NCI-H446 (cell line): ENCODE data around the gene OR6A2.
"Not testable (repeated sequence)": the region's sequence is repeated elsewhere in the genome, so short reads cannot be mapped to it uniquely, and the experiment has no call there.

Experiments used
- DNase-seq, 2 experiments: peaks; one replicate each; lab custom pipeline; 2025; lab: John Stamatoyannopoulos, UW

Gene OR6A2

DNA sequence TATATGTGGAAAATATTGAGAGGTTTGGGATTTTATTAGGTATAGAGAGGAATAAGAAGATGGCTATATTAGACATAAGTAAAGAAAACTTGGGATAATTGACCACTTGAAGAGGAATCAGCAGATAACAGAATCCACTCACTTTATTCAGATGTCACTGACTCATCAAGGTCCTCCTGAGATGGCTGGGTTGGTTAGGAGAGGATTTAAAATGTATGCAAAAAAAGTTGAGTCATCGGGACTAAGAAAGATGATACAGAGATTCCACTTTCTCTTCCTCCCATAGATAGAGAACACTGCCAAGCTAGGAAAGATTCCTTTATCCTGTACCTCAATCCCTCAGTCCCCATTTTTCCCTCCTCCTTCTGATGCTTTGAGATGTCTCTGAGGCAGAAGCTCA, at the start of gene OR6A2:
OR6A2 (minus strand) TSS at position 288 of the 400 bp plus-strand sequence. CDS start 3,981 bp downstream, outside the sequence.
- no peak for DNase-seq

DNA sequence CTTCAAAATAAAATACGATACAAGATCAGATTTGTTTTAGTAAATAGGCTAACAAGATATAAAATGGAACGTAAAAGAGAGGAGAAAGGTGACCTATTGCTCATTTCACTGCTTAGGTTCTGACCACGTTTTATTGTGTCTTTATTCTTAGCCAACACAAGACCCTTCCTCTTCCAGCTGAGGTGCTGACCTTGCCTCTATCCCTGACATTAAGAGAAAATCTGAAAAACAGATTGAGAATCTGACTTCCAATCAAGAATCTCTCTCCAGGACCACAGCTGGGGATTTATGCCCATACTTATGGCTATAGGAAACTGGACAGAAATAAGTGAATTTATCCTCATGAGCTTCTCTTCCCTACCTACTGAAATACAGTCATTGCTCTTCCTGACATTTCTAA, 45.9 kb upstream of the OR6A2 start, which contains the start of gene OR10A5:
OR10A5 (plus strand) TSS at position 301 of the 400 bp plus-strand sequence; CDS start at position 301, 0 bp downstream.
- no peak for DNase-seq

DNA sequence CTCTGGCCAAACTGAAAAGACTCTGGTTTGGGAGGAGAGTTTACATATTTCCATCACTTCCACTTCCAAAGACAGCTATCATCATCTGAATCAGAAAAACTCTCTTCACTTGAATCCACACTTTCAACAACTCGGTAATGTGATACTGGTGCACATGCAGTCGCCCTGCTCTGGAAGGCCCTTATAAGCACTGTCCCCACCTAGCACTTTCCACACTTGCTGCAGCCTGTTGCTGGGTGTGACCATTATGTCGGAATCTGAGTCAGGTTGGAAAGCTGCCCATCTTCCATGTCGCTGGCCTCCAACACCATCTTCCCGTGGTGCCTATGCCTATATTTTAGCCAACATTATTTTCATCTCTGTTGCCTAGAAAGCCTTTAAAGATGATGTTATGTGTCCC, 44.9 kb upstream of the OR6A2 start:
- no peak for DNase-seq

DNA sequence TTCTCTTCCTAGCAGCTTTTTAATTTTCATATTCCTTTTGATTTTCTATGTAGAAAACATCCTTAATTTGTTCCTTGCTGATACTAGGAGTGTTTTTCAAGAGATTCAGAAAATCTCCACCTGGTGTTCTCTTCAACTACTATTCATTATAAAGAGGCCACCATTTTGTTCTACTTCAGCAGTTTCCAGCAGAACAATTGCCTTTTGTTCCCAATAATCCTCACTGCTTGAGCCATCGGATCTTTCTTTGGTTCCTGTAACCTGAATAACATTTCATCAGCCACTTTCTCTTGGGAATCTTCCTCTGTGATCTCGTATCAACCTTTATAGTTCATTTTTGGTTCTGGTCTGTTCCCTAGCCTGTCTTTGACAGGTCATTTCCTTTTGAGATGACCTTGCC, 44.2 kb upstream of the OR6A2 start:
- DNase-seq, result no peak

DNA sequence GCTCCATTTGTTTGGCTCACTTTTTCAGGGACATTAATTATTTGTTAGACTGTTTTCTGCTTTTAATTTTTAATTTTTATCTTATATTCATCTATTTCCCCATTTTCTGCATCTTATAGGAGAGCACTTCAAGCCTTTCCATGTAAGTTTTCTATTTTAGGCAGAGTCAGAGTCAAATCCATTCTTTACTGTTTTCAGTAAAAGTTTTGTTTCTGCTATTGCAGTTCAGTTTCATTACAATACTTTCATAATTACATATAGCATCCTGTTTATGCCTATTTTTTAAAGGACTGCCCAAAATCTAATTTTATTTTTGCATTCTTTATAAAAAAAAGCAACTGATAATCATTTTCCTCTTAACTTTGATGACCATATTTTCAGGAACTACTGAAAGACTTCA, 42.2 kb upstream of the OR6A2 start:
- DNase-seq, result no peak

DNA sequence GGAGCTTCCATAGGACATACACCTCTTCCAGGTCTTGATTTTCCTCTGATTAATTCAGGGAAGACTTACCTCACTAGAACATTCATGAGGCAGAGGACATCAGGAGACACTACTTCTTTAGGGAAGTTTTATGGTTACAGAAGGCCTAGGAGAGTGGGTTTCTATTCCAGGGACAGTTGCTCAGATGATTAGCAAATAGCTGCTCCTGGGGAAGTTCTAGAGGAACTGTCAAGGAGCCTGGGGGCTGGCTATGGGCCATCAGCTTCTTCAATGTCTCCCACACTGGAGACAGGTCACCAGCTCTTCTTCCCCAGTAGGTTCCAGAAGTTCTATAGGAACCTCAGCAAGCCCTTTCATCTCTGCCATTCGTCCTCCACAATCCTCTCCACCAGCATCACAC, 34.5 kb upstream of the OR6A2 start:
- DNase-seq, result no peak

DNA sequence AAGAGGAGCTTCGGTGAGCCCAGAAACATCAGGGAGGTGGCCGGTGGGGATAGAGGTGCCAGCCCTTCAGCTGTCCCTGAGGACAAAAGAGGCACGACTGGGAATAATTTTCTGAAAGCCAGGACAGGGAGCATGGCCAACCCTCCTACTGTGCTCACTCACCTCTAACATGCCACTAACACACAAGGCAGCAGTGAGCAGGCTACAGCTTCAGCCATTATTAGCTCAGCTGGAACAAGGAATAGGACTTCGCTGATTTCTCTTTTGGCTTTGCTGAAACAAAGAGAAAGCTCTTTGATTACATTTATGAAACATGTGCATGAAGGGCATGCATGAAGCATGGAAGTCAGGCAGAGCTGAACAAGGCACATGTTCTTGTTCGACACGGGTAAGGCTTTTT, 33.9 kb upstream of the OR6A2 start:
- no peak for DNase-seq

DNA sequence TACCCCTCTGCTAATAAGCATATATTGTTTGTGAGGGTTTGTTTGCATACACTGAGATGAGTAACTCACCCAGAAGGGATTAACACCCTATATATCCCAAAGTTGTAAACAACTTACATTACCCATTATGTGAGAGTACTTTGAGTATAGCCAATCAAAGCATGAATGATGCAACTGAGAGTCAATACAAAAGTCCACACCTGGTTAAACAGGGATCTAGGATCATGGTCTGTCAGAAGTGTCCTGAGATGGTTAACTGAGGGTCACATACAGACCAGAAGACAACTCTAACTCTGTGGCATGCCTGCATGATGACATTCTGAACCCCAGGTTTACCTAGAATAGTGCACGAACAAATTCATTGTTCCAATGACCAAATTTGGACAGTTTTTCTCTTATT, 28.6 kb upstream of the OR6A2 start:
- no peak for DNase-seq

DNA sequence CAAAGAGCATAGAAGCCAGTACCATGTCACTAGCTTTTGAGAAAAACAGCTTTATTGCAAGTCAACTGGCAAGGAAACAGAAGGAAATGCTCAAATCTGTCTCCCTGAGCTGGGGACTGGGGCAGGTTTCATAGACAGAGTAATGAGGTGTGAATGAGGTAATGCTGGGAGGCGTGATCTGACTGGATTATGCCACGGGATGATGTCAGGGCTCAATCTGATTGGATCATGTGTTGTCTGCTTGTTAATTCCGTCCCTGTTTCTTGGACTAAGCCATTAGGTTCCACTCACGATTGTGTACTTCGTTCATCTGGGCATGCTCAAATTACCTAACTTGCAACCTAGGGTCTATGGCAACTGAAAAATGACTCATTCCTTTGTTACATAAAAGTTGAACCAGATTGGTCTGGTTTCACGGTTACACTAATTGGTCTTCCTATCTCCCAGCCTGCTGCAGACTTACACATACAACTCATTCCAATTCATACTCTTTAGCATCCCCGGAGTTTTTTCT, 25.8 kb upstream of the OR6A2 start:
- no peak for DNase-seq

DNA sequence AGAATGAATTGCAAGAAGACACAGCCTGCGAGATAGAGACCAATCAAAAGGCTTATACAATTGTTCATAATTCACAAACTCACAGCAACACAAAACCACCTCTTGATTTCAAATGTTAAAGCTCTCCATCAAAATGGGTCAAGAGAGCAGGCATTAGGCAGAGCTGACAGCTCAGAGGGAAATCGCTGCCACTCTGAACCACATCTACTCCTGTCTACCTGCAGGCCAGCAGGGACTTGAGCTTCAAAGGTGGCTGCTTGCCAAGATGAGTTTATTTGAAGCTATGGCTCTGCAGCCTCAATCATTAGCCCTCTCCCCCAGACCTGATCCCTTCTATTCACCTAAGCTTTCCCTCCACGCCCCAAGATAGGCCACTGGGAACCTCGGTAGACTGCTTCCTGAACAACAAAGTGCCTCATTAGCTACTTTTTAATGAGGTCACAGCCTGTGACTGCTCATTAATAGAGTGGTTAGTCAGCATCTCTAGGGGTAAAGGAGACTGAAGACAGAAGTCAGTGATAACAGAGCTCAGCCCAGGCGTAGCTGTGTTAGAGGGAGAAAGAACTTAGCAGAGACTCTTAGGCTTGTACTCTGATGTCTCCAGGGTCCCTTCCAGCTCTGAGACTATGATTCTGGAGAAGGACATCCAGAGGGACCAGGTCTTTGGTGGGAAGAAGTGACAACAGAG, 24.8 kb upstream of the OR6A2 start:
- DNase-seq, result no peak

DNA sequence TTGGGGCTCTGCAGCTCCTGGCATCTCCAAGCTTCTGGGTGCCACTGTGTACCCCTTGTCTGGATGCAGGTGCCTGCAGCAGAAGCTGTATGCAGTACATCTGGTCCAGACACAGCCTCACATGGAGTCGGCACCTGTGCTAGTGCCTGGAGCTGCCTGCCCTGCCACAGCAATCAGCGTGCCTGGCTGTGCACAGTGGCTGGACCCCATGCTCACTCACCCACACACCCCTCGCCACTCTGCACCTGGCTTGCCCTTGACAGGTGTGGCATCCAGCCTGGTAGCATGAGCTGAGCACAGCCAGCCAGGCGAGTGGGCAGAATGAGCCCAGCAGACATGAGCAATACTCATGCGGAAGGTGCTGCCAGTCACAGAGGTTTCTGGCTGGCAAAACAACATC, 19.5 kb upstream of the OR6A2 start:
- DNase-seq, result no peak

DNA sequence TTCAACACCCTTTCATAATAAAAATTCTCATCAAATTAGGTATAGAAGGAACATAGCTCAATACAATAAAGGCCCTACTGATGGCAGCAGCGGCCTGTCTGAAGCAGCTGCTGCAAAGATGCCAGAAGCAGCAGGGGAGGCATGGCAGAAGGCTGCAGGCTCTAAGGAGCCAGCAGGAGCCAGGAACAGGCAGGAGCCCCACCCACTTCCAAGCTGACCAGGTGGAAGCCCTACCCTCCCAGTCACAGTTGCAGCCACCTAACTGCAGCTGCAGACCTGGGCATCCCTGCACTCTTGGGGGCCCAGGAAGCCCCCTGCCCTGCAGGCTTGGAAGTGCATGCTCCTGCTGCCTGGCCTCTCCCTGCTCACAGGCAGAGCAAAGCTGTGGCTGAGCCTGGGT, 18.2 kb upstream of the OR6A2 start:
- DNase-seq, result no peak

DNA sequence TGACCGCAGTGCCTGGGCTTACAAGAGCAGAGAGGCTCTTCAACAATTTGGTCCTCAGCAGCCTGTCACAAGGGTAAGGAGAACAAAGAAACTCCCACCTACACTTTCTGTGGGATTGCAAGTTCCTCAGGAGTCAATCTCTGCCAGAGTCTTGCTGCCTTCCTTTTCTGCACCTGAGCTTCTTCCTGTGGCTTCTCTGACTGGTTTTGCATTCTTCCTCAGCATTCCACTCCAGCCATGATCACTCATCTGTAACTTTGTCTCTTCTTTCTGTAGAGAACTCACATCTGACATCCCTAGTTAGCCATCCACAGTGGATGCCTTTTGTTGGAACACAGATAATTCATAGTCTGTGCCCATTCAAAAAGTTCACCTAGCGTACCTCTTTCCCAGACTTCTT, 14.2 kb upstream of the OR6A2 start:
- DNase-seq, result no peak

DNA sequence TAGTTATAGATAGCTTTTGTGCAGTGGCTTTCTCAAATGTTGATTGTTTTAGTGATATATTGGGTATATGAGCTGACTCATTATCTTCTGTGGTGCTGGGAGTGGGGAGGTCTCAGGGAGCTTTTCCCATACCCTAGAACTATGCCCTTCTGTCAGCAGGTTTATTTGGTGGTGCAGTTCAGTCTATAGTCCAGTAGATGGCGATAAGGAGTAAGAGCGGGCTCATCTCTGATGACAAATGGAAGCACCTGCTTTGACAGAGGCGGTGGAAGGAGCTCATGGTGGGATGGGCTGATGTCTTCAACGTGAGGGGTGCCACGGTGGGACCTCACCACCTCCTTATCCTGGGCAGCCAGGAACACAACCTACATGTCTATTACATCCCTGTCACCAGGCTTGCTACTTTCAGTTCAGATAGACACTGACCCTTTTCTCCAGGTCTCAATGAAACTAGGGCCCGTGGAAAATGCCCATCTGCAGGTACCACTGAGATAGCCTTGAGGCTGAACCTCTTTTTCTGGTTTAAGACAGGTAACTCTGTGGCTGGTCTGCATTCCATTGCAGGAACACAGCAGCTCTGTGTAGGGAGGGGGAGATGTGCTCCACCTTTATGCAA, 13.0 kb upstream of the OR6A2 start:
- DNase-seq, result peak; percentile 5 to 53

DNA sequence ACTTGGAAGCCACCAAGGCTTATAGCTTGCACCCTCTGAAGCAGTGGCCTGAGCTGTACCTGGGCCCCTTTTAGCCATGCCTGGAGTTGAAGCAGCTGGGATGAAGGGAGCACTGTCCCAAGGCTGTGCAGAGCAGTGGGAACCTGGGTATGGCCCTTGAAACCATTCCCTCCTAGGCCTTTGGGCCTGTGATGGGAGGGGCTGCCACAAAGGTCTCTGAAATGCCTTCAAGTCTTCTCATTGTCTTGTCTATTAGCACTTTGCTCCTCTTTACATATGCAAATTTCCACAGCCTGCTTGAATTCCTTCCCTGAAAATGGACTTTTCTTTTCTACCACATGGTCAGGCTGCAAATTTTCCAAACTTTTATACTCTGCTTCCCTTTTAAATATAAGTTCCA, 1.6 kb upstream of the OR6A2 start:
- not testable (repeated sequence) for DNase-seq

DNA sequence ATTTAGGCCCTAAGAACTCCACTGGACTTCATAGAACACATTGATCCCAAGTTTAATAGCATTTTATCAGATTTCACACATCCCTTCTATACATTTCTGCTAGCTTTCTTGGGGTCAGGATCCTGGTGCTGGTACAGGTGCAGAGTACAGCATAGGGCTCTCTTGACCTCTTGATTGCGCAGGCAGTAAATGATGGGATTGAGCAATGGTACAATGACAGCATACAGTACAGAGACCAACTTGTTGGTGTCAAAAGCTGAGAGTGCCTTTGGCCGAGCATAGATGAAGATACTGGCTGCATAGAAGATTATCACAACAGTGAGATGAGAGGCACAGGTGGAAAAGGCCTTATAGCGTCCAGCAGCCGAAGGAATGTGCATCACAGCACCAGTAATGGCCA, 4.8 kb downstream of the OR6A2 start:
- DNase-seq, result no peak

DNA sequence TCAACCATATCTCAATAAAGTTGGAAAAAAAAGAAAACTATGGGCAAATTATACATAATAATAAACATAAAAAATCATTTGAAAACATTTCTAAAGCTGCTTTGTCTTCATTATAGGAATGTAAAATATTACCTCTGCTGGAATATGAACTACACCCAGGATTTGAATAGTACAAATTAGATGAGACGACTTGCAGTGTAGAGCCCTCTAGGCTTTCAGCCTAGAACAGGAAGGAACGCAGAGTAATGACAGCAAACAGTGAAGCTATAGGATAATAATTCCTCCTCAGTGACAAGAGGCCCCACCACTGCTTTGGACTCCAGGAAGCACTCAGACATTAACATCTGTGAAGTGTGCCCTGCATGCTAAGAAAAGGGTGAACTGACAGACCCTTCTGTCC, 8.9 kb downstream of the OR6A2 start:
- DNase-seq, result no peak

DNA sequence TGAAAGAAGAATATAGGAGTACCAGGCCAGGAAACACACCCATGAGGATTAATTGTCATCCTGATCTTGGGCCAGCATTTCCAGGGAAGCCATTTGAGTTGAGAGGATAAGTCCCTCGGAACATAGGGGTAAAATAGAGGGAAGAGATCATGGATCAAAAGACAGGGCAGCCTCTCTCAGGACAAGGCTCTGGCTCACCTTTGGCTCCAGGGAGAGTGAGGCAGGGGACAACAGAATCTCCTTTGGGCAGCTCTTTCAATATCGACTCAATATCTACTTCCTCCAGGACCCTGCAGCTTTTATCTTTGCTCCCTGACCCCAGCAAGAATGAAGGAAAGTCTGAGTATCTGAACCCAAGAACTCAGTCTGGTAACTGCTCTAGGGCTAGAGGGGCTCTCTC, 16.8 kb downstream of the OR6A2 start, which contains the start of gene OR2AG1:
OR2AG1 (plus strand) TSS at position 301 of the 400 bp plus-strand sequence. CDS start 2,018 bp downstream, outside the sequence.
- no peak for DNase-seq

DNA sequence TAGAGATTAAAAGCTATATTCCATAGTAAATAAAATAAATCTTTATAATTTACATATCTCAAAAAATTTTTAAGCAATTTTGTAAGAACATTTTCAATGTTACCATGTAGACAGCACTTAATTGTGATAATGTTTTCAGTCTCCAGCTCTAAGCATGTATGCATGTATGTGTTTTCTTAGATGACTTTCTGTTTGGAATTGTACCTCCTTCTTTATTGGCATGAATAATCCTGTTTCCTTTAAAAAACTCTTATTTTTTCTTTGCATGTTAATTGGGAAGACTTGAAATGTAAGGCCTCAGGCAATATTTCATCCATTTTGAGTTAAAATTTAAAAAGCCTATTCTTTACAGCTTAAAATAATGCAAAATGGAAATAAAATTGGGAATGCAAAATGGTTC, 18.7 kb downstream of the OR6A2 start:
- no peak for DNase-seq

DNA sequence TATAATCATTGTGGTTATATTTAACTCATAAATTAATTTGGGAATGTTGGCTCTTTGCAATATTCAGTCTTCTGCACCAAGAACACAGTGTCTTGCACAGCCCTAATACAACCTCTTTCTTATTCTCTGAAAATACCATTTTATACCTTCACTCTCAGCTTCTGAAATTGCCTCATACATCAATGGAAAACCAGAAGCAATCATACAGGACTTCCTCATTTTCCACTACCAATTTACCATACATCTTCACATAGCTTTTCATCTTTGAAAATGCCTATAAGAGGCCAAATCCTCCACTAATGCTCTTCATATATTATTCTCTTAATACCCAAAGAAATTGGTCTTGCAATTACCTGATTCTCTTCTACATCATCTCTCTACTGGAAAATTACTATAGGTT, 21.0 kb downstream of the OR6A2 start:
- DNase-seq, result no peak

DNA sequence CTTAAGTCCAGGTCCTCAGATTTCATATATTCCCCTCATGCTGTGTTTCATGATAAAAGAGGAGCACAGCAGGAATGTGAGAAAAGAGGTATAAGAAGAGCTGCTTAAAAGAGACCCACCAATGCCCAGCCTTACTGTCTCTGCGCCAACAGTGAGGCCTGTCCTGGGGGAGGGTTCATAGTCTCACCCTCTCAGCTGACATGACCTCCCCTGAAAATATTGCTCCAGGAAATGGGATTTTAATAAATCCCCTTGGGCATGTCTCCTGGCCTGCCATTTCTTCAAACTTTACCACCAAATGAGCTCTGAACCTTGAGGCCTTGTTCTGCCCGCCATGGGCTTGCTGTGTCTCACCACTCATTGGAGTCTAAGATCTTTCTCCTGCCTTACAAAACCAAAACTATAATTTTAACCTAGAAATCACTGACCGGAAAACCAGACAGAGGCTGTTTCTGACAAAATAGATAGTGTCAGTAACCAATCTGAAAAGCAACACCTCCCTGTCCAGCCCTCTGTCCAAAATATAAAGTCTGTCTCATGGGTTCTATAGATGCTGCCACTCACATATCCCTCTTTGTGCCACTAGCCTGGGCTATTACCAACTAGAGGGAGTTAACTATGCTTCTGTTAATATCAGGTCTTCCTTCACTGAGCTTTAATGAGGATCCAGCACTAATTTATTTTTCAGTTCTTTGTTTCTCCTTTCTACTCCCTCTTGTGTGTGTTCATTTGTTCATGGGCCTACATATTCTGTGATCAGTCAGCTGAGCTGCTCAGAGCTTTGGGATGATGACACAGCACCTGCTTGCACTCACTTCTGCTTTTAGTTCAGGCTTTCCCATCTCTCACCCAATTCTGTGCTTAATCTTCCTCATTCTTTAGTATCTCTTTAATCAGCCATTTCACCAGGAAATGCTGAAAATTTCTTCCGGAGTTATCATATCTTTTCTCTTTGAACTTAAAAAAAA, 27.3 kb downstream of the OR6A2 start, which contains the start of gene OR2AG2:
OR2AG2 (minus strand) TSS at position 51 of the 968 bp plus-strand sequence. CDS start 3,019 bp downstream, outside the sequence.
- no peak for DNase-seq

DNA sequence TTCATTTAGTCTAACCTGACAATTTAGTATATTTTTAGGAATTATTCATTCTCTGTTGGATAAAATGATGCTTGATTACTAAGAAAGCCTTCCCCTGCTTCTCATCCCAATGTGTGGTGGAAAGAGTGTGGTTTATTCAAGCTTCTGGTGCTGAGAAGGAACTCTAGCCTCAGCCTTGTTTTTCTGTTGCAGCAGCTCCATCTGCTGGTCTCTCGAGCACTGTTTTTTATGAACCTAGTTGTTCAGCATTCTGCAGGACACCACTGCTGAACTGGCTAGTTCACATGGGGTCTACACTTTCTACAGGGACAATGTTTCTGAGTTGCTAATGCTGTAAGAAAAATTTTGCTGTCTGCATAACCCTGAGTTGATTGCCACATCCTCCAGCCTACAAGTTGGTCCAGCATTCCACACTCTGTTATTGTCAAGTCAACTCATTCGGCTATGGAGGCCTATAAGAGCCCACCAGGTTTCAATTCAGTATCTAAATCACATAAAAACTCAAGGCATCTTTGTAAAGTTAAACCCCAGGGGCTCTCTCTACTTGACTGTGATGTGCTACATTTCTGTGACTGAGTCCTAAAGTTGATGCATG, 42.0 kb downstream of the OR6A2 start:
- DNase-seq, result peak in 1 of 2 experiments; percentile 46
